GM10266 (cell line): ENCODE data around the gene PLA2G4A.

Experiments
- DNase-seq: peaks from one replicate; pipeline ENCODE4 v3.0.0; 2012; ENCODE audit errors: extremely low spot score
- TF ChIP-seq, protein P1 (sequence below): IDR thresholded peaks from 2 replicates; pipeline ENCODE4 v1.5.1; 2012; ENCODE audit warnings: mild to moderate bottlenecking, low read depth; ENCODE audit not compliant: control insufficient read depth, insufficient read depth; ENCODE audit errors: missing control alignments

The PLA2G4A gene

DNA sequence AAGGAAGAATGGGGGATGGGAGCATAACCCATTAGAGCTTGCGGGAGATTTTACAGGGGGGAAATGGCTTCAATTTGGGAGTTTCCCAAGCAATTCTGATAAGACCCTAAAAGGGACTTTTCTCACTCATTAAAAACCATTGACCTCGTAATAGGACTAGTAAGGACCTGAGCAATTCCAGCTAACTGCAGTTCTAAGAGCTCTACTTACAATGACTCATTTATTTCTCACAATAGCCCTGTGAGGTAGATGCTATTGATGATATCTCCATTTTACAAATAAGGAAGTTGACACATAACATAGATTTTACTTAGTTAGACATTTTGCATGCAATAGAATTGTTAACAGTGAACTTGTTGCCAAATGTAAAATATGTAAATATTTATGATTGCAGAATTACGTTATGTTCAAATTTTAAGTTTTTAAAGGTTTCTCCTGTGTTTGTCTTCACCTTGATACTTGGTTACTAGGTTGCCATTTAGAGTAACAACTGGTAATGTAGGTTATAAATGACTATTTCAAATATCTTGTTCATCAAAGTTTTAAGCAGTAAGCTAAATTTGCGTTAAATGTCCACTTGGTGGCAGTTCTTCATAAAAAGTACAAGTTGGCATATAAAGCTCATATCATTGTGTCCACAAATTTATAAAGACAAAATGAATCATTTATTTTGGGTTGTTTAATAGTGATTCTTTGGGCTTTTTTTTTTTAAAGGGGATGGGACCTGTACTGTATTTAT lies 182.0 kb downstream of the PLA2G4A start:
- TF ChIP-seq, protein P1, sequence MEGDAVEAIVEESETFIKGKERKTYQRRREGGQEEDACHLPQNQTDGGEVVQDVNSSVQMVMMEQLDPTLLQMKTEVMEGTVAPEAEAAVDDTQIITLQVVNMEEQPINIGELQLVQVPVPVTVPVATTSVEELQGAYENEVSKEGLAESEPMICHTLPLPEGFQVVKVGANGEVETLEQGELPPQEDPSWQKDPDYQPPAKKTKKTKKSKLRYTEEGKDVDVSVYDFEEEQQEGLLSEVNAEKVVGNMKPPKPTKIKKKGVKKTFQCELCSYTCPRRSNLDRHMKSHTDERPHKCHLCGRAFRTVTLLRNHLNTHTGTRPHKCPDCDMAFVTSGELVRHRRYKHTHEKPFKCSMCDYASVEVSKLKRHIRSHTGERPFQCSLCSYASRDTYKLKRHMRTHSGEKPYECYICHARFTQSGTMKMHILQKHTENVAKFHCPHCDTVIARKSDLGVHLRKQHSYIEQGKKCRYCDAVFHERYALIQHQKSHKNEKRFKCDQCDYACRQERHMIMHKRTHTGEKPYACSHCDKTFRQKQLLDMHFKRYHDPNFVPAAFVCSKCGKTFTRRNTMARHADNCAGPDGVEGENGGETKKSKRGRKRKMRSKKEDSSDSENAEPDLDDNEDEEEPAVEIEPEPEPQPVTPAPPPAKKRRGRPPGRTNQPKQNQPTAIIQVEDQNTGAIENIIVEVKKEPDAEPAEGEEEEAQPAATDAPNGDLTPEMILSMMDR = no peak
- DNase-seq = no peak

DNA sequence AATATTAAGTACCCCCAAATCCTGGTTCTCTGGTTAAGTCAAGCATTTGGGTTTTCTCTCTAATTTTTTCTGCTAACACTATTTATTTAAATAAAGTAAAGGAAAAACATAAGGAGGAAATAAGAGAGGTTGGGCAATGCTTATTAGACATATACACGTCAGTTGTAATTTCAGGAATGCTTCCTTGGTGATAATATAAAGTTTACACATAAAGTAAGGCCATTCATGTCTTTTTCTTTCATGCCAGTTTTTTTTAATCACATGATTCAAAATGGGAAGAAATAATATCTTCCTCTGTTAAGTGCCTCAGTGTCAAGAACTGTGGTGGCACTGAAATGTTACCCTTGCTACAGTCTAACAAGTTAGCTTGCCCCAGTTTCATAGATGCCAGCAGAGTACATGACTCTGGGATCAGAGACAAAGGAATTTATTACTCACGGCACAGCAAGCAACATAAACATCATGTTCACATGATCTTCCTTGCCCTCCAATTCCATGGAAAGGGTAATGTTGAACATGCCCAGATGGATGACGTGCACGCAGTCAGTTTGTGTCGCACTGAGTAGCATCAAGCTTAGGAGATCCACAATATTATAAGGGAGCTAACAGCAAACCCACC lies 184.9 kb downstream of the PLA2G4A start:
- no peak for DNase-seq
- TF ChIP-seq, protein P1 = no peak

DNA sequence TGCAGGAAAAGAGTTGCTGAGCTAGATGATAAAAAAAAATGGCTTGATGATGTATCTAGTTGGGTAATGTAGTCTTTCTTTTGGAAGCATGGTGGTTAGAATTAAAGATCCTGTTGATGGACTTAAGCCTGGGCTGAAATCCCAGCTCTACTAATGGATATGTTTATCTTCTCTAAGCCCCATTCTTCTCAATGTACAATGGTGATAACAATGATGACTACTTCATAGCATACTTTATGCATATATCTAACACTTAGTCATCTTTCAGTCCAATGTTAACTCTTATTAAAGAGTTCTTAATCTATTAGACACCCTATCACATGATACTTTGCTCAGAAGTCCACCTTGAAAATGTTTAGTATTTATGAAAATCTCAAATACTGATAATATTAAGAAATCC lies 189.5 kb downstream of the PLA2G4A start:
- TF ChIP-seq, protein P1 = no peak
- DNase-seq = no peak

DNA sequence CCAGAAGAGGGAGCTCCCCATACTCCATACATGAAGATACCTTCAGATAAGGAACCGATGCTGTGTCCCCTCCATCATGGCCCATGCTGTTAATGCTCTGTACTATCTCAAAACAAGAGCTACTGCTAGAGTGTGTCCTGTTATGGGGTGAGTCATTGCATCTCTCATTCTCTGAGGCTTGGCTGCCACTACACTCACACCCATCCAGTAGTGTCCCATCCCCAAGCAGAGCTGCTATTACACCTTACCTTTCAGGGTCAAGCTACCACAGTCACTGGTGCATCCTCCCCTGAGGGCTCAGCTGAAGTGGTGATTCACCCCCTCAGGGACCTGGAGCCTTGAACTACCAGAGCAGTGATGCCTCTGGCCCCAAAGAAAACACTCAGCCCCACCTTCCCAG lies 198.5 kb downstream of the PLA2G4A start:
- no peak for DNase-seq
- TF ChIP-seq, protein P1 = no peak

DNA sequence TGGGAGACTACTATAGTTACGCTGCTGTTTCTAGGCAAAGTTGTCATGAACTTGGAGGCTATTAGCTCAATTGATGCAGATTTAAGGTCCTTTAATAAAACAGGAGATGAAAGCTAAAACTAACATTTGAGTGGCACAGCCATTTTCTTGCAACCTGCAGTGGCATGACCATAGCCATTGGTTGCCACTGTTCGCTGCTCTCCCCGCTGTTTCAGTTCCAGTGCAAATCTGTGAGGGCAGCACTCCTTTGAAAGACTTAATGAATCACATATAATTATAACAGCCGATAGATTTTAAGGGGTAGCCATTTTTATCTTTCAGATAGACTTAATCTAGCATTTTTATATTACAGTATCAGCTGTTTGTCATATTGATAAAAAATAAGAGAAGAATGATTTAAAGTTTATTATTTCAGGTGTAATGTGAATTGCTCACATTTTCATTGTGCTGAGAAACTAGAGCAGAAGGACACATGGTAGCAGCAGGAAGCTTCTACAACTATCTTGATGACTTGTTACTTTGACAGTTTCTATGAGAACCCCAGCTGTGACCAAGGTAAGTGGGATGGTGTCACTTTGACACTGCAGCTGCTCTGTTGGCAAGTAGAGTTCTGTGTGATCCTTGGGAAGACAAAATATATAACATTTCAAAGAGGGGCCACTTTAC lies 203.7 kb downstream of the PLA2G4A start:
- DNase-seq = no peak

DNA sequence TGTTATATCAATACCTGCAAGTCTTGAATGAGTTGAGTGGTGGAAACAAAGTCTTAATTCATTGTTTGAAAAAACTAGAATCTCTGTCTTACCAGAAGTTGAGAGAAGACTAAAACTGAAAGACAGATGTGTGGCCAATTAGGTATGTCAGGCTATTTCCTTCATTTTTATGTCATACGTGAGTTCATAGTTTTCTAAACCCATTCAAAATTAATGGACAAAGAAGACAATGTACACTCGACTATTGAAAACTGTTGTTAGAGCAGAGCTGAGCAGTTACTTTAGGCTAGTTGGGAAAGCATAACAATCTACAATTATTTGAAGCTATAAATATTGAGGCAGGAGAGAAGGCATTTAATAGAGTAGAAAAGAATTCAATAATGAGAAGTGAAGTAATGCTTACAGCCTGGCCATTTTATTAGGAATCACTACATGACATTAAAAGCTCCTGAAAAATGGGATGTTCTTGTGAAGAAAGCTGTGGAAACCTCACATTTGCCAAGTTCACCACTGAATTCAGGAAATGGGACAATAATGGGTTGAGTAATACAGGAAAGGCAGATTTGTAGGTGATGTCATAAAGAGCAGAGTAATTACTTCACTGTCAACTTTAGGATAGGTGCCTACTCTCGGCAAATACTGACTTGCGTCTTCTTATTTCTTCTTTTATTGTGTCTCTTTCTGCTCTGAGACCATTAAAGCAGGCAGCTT lies 204.4 kb downstream of the PLA2G4A start:
- DNase-seq = no peak

More for the DNA sequence above, 203.7 kb downstream of the PLA2G4A start:
- TF ChIP-seq, protein P1 = no peak

More for the DNA sequence above, 204.4 kb downstream of the PLA2G4A start:
- TF ChIP-seq, protein P1 = no peak
